BLaER1 treated with 17β-estradiol and CSF1 and Interleukin-3, amounts not matched to agents 10 nM and 100 nM (cell line): ENCODE measurements around the gene LPCAT1.

Experiments
- H3K27ac ChIP-seq, 11 experiments: shearing (Covaris generic); formaldehyde crosslinking; 2 replicates each; pipeline ENCODE4 v1.8.1; 2022
- H3K27me3 ChIP-seq, 11 experiments: shearing (Covaris generic); formaldehyde crosslinking; 2 replicates each; pipeline ENCODE4 v1.8.1; 2022
- H3K36me3 ChIP-seq, 11 experiments: shearing (Covaris generic); formaldehyde crosslinking; 2 replicates each; pipeline ENCODE4 v1.8.1; 2022
- H3K4me1 ChIP-seq, 10 experiments: shearing (Covaris generic); formaldehyde crosslinking; 2 replicates each; pipeline ENCODE4 v1.8.1; 2022
- H3K4me2 ChIP-seq, 11 experiments: shearing (Covaris generic); formaldehyde crosslinking; 2 replicates each; pipeline ENCODE4 v1.8.1; 2022
- H3K4me3 ChIP-seq, 10 experiments: shearing (Covaris generic); formaldehyde crosslinking; 2 replicates each; pipeline ENCODE4 v1.8.1; 2022
- H3K9ac ChIP-seq, 11 experiments: shearing (Covaris generic); formaldehyde crosslinking; 2 replicates each; pipeline ENCODE4 v1.8.1; 2022
- H3K9me3 ChIP-seq, 11 experiments: shearing (Covaris generic); formaldehyde crosslinking; replicated peaks in 1 of 11; 2 replicates each; pipeline ENCODE4 v1.8.1; 2022
- H4K20me1 ChIP-seq, 11 experiments: shearing (Covaris generic); formaldehyde crosslinking; 2 replicates each; pipeline ENCODE4 v1.8.1; 2022
- Cebpa-rat ChIP-seq, 11 experiments: shearing (Covaris generic); IDR thresholded peaks; 2 replicates each; pipeline ENCODE4 v1.8.1; 2022

The LPCAT1 gene

DNA sequence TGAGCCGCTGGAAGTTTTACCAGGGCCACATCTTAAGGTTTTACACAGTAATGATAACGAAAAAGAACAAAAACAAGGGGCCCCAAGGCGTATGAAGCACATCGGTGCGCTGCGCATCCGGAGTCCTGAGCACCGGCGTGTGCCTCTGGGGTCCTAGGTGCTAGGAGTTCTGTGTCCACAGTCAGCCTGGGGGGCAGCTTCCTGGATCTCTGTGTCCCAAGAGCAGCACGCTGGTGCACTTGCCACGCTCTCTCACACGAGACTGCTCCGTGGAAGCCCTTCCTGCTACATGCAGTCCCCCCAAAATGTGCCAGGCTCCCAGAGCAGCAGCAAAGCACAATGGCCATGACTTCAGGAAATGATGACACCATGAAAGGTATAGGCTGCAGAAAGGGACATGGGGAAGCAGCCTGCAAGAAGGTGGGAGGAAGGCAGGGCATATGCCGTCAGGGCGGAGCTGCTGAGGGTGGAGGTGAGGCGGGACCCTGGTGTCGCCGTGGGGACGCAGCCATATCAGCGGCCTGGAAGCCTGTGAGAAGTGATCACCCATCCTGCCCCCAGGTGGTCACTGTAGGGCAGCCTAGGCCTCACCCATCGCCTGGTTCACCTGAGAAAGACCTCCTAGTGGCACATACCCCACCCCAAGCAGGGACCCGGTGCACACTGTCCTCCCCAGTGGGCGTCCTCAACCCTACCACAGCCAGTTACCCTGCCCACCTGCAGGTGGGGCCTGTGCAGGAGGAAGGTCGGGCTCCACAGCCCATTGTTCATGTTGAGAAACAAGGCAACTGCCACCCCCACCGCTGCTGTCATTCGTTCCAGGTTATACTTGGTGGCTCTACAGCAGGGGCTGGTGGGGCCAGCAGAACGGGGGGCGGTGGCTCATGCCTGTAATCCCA lies 54.9 kb downstream of the LPCAT1 start:
- H3K9ac ChIP-seq: no peak overlapping the region
- H3K36me3 ChIP-seq: peaks cover 49 to 100% (median 74%) of the 10 kb centered on the region in 11 experiments

DNA sequence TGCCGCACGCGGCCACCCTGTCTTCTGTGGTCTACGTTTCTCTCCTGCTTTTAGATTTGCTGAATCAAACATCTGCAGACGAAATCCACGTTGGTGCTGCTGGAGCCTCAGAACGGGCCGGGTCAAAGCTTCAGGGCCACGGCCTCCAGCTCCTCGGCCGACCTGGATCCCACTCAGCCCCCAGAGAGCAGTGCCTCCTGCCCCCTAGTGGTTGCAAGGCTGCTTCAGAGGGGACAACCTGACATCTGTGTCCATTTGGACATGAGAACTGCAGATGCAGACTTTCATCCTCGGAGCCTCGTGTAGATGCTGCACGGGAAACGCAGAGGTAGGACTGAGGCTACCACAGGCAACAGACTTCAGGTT lies 55.5 kb downstream of the LPCAT1 start:
- no peak overlapping the region for H3K9ac ChIP-seq
- no peak overlapping the region for H3K4me2 ChIP-seq
- peaks cover 7 to 26% (median 17%) of the 10 kb centered on the region in 11 experiments; a peak in 19 of 22 replicates for H3K9me3 ChIP-seq
- peaks cover 0 to 50% (median 0%) of the 10 kb centered on the region in 11 experiments; a peak in 8 of 22 replicates for H4K20me1 ChIP-seq
- H3K27ac ChIP-seq: no peak overlapping the region
- no peak for TF ChIP-seq Cebpa-rat (IDR thresholded peaks at IDR 0.05)
- peaks cover 49 to 100% (median 74%) of the 10 kb centered on the region in 11 experiments for H3K36me3 ChIP-seq
- H3K4me3 ChIP-seq: no peak overlapping the region
- no peaks in the 10 kb centered on the region for H3K27me3 ChIP-seq
- peaks cover 0 to 6% (median 0%) of the 10 kb centered on the region in 10 experiments; a peak in 3 of 20 replicates for H3K4me1 ChIP-seq

More for the DNA sequence above, 54.9 kb downstream of the LPCAT1 start:
- H3K27me3 ChIP-seq: no peaks in the 10 kb centered on the region
- H3K4me1 ChIP-seq: peaks cover 0 to 6% (median 0%) of the 10 kb centered on the region in 10 experiments; a peak in 3 of 20 replicates
- no peak overlapping the region for H3K4me3 ChIP-seq
- H3K27ac ChIP-seq: no peak overlapping the region
- H4K20me1 ChIP-seq: peaks cover 0 to 47% (median 0%) of the 10 kb centered on the region in 11 experiments; a peak in 8 of 22 replicates
- peaks cover 7 to 26% (median 17%) of the 10 kb centered on the region in 11 experiments; a peak in 19 of 22 replicates for H3K9me3 ChIP-seq
- no peak overlapping the region for H3K4me2 ChIP-seq
- no peak for TF ChIP-seq Cebpa-rat (IDR thresholded peaks at IDR 0.05)

DNA sequence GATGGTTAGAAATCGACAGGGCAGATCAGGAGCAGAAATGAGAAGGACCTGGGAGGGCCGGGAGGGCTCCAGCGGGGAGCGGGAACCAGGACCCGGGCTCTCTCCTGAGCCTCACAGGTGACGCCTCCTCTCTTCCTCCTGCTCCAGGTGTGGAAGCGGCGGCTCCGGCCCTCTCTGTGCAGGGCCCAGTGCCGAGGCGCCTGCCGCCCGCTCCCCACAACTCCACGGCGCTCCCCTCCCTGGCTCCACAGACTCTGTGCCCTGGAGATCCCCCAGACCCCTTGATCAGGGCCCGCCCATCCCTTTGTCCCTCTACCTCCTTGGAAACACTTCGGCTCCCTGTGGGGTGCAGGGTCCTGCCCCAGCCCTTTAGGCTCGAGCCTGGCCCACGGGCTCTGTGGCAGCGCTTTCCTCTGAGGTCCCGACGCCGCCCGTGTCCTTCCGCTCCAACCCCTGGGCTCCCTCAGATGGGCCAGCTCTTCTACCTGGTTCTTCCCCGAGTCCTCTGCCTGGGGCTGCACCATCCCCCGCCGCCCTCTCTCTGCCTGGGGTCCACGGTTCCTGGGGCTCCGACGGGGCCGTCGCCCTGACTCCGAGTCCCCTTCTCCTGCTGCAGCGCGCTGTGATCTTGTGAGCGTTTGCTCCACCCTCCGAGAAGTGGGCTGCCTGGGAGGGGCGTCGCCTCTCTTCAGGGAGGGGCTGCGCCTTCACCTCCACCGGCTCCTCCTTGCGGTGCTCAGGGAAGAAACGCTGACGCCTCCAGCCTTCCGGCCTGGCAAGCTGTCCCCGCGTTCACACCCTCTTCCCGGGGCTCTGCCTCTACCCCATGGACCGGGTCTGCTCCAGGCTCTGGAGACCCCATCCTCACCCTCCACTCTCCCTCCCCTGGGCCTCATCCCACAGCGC lies 56.2 kb downstream of the LPCAT1 start:
- Histone ChIP-seq H3K9ac (no peak overlapping the region), H3K36me3 (peaks cover 51 to 100% (median 74%) of the 10 kb centered on the region in 11 experiments), H3K27ac (no peak overlapping the region), H3K4me2 (no peak overlapping the region), H3K4me1 (peaks cover 0 to 6% (median 0%) of the 10 kb centered on the region in 10 experiments; a peak in 3 of 20 replicates), H3K27me3 (no peaks in the 10 kb centered on the region), H4K20me1 (peaks cover 0 to 47% (median 0%) of the 10 kb centered on the region in 11 experiments; a peak in 8 of 22 replicates), H3K9me3 (peaks cover 7 to 26% (median 17%) of the 10 kb centered on the region in 11 experiments; a peak in 19 of 22 replicates), H3K4me3 (no peak overlapping the region)
- TF ChIP-seq Cebpa-rat (IDR thresholded peaks at IDR 0.05): no peak

DNA sequence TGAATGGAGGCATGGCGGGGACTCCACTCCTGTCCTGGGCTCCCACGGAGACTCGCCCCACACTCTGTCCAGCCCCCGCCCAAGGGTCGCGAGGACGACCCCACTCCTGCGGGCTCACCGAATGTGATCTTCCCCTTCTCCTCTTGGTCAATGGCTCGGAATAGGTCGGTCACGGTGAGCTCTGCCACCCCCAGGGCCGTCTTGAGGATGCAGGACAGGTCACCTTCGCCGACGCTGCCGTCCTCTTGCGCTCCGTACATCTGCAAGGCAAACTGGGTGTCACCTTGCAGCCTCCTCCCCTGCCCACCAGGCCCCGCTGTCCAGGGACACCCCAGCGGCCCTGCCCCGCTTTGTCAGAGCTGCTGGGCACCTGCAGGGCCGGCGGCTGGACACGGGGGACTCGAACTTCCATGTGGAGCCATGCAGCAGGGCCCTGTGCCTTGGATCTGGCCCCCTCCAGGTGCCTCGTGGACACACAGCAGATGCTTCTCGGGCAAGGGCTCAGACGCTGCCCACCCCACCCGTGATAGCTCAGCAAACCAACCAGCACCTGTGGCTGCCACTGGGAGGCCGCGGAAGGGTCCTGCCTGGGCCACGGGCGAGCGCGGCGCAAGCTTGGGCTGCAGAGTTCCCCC lies 57.0 kb downstream of the LPCAT1 start:
- H3K4me1 ChIP-seq: peaks cover 0 to 6% (median 0%) of the 10 kb centered on the region in 10 experiments; a peak in 3 of 20 replicates
- H3K9ac ChIP-seq: no peak overlapping the region
- H3K4me3 ChIP-seq: no peak overlapping the region
- no peak overlapping the region for H3K27ac ChIP-seq
- H3K9me3 ChIP-seq: peaks cover 7 to 26% (median 17%) of the 10 kb centered on the region in 11 experiments; a peak in 19 of 22 replicates
- no peak for TF ChIP-seq Cebpa-rat (IDR thresholded peaks at IDR 0.05)
- H3K36me3 ChIP-seq: peaks cover 59 to 100% (median 74%) of the 10 kb centered on the region in 11 experiments
- H4K20me1 ChIP-seq: peaks cover 0 to 44% (median 0%) of the 10 kb centered on the region in 11 experiments; a peak in 8 of 22 replicates
- no peaks in the 10 kb centered on the region for H3K27me3 ChIP-seq
- H3K4me2 ChIP-seq: no peak overlapping the region

DNA sequence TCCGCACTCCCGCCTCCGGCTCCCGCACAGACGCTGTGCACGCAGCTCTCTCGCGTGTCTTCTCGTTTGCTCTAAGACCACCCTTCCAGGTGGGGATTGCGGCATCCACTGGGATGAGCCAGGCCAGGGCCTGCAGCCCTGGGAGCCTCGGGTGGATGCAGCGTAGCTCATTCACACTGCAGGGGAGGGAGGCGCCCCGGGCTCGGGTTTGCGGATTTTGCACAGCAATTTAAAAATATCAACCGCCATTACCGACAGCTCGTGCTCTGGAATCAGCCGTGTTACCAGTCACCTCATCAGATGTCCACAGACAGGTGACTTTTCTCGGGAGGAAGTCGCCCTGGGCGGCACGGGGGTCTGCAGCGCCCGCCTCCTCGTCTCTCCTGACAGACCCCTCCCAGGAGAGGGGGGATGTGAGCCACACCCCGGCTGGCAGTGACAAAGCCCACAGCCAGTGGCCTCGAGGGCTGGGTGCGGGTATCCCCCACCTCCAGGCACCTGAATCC lies 57.7 kb downstream of the LPCAT1 start:
- H3K4me2 ChIP-seq: no peak overlapping the region
- peaks cover 0 to 38% (median 0%) of the 10 kb centered on the region in 11 experiments; a peak in 6 of 22 replicates for H4K20me1 ChIP-seq
- H3K9me3 ChIP-seq: peaks cover 7 to 26% (median 17%) of the 10 kb centered on the region in 11 experiments; a peak in 19 of 22 replicates
- H3K4me3 ChIP-seq: no peak overlapping the region
- TF ChIP-seq Cebpa-rat (IDR thresholded peaks at IDR 0.05): no peak
- no peak overlapping the region for H3K27ac ChIP-seq
- peaks cover 63 to 100% (median 77%) of the 10 kb centered on the region in 11 experiments for H3K36me3 ChIP-seq
- no peaks in the 10 kb centered on the region for H3K27me3 ChIP-seq
- H3K4me1 ChIP-seq: peaks cover 0 to 11% (median 5%) of the 10 kb centered on the region in 10 experiments; a peak in 9 of 20 replicates
- H3K9ac ChIP-seq: no peak overlapping the region

DNA sequence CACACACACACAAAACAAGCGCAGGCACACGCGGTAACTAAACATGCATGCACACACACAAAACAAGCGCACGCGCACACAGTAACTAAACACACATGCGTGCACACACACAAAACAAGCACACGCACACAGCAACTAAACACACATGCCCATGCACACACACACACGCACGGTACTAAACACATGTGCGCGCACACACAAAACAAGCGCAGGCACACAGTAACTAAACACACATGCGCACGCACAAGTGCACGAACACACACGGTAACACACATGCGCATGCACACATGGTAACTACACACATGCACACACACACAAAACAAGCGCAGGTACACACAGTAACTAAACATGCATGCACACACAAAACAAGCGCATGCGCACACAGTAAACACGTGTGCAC lies 58.6 kb downstream of the LPCAT1 start:
- peaks cover 0 to 20% (median 11%) of the 10 kb centered on the region in 10 experiments; a peak in 13 of 20 replicates for H3K4me1 ChIP-seq
- TF ChIP-seq Cebpa-rat (IDR thresholded peaks at IDR 0.05): no peak
- no peaks in the 10 kb centered on the region for H3K27me3 ChIP-seq
- H3K36me3 ChIP-seq: peaks cover 62 to 99% (median 76%) of the 10 kb centered on the region in 11 experiments
- no peak overlapping the region for H3K27ac ChIP-seq
- H3K4me3 ChIP-seq: no peak overlapping the region
- no peak overlapping the region for H3K9ac ChIP-seq
- peaks cover 0 to 31% (median 0%) of the 10 kb centered on the region in 11 experiments; a peak in 6 of 22 replicates for H4K20me1 ChIP-seq
- H3K4me2 ChIP-seq: no peak overlapping the region
- H3K9me3 ChIP-seq: peaks cover 7 to 26% (median 17%) of the 10 kb centered on the region in 11 experiments; a peak in 19 of 22 replicates

DNA sequence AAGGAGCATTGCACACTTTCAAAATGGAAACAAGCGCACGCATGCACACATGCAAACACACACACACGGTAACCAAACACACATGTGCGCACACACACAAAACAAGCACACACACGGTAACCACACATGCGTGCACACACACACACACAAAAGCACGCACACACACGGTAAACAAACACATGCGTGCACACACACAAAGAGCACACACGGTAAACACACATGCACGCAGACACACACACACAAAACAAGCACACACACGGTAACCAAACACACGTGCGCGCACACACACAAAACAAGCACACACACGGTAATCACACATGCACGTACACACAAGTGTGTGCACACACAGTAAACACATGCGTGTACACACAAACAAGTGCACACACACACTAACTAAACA lies 59.2 kb downstream of the LPCAT1 start:
- no peak for TF ChIP-seq Cebpa-rat (IDR thresholded peaks at IDR 0.05)
- Histone ChIP-seq H3K4me1 (peaks cover 0 to 25% (median 14%) of the 10 kb centered on the region in 10 experiments; a peak in 13 of 20 replicates), H3K9ac (no peak overlapping the region), H3K9me3 (peaks cover 7 to 26% (median 17%) of the 10 kb centered on the region in 11 experiments; a peak in 19 of 22 replicates), H3K27ac (no peak overlapping the region), H3K27me3 (no peaks in the 10 kb centered on the region), H4K20me1 (peaks cover 0 to 28% (median 0%) of the 10 kb centered on the region in 11 experiments; a peak in 6 of 22 replicates), H3K4me3 (no peak overlapping the region), H3K4me2 (no peak overlapping the region), H3K36me3 (peaks cover 57 to 93% (median 71%) of the 10 kb centered on the region in 11 experiments)

DNA sequence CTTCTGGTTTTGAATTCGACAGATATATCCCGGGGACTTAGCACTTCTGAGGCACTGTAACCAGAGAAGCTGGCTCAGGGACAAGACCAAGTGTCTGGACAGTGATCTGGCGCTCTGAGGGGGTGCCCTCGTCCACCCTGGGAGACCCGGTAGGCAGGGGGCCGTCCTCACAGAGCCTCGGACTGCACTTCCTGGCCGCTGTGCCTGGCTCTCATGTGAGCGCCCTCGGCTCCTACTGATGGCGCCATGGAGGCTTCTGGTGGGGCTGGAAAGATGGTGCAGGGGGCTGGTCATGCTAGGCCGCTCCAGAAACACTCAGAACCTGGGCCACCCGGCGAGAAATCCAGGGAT lies 59.7 kb downstream of the LPCAT1 start:
- H3K4me2 ChIP-seq: no peak overlapping the region
- H3K4me3 ChIP-seq: no peak overlapping the region
- H3K9me3 ChIP-seq: peaks cover 7 to 26% (median 17%) of the 10 kb centered on the region in 11 experiments; a peak in 19 of 22 replicates
- H3K9ac ChIP-seq: no peak overlapping the region
- H3K27me3 ChIP-seq: no peaks in the 10 kb centered on the region
- no peak for TF ChIP-seq Cebpa-rat (IDR thresholded peaks at IDR 0.05)
- peaks cover 0 to 26% (median 0%) of the 10 kb centered on the region in 11 experiments; a peak in 6 of 22 replicates for H4K20me1 ChIP-seq
- H3K36me3 ChIP-seq: peaks cover 57 to 89% (median 71%) of the 10 kb centered on the region in 11 experiments
- no peak overlapping the region for H3K27ac ChIP-seq
- H3K4me1 ChIP-seq: peaks cover 0 to 23% (median 14%) of the 10 kb centered on the region in 10 experiments; a peak in 13 of 20 replicates
